Neutrophil (primary cell): ENCODE measurements around the gene TAF7.

Source experiments
- H3K27ac ChIP-seq: fragments of 200-600 bp; sonication (generic); 2 replicates; pipeline ENCODE4 v1.5.1; 2016; ENCODE audit warnings: mild to moderate bottlenecking, moderate library complexity
- H3K27me3 ChIP-seq: fragments of 200-600 bp; sonication (generic); 2 replicates; pipeline ENCODE4 v1.6.0; 2016; ENCODE audit warnings: mild to moderate bottlenecking
- H3K36me3 ChIP-seq: fragments of 200-600 bp; sonication (generic); 2 replicates; pipeline ENCODE4 v1.5.1; 2017
- H3K4me1 ChIP-seq, 2 experiments: fragments of 200-600 bp in 1 of 2; sonication (generic) in 1 of 2; 1 replicate in 1 of 2; 2 replicates in 1 of 2; pipeline versions ENCODE4 v1.5.1 to v1.6.1; 2013 to 2016; ENCODE audit warnings: low read depth in 1 of 2, low read length in 1 of 2, mild to moderate bottlenecking in 1 of 2, moderate library complexity in 1 of 2; ENCODE audit not compliant: control insufficient read depth in 1 of 2, insufficient read depth in 1 of 2
- H3K4me3 ChIP-seq, 2 experiments: fragments of 200-600 bp in 1 of 2; sonication (generic) in 1 of 2; 1 replicate in 1 of 2; 2 replicates in 1 of 2; pipeline ENCODE4 v1.5.1; 2013 to 2016; ENCODE audit warnings: low read depth in 1 of 2, low read length in 1 of 2, mild to moderate bottlenecking in 1 of 2, moderate library complexity in 1 of 2
- H3K9me3 ChIP-seq: fragments of 200-600 bp; sonication (generic); 2 replicates; pipeline ENCODE4 v1.5.1; 2016
- TF ChIP-seq, protein P1 (sequence below): fragments of 200-600 bp; sonication (generic); IDR thresholded peaks from 2 replicates; pipeline ENCODE4 v1.5.1; 2016; ENCODE audit warnings: antibody characterized with exemption

TAF7 gene

DNA sequence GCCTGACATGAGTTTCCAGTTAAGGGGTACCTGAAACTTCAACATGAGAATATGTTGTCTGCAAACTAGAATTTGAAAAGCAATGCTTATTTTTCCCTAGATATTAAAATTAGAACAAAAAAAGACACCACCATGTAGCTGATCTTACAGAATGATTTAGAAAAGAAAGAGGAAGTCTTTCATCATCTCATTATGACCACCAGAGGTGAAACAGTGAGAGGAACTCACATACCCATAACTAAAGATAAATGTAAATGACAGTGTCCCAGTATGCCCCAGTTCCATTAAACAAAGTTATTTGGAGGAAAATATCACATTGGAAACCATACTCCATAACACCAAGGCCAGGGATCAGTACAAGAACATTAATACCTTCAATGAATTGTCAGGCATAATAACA, 6.9 kb downstream of the TAF7 start:
- Histone ChIP-seq H3K27ac (no peak overlapping the region), H3K27me3 (no peaks in the 10 kb centered on the region), H3K9me3 (peaks cover 27% of the 10 kb centered on the region), H3K36me3 (no peaks in the 10 kb centered on the region), H3K4me1 (no peaks in the 10 kb centered on the region), H3K4me3 (no peak overlapping the region)
- TF ChIP-seq, protein P1, sequence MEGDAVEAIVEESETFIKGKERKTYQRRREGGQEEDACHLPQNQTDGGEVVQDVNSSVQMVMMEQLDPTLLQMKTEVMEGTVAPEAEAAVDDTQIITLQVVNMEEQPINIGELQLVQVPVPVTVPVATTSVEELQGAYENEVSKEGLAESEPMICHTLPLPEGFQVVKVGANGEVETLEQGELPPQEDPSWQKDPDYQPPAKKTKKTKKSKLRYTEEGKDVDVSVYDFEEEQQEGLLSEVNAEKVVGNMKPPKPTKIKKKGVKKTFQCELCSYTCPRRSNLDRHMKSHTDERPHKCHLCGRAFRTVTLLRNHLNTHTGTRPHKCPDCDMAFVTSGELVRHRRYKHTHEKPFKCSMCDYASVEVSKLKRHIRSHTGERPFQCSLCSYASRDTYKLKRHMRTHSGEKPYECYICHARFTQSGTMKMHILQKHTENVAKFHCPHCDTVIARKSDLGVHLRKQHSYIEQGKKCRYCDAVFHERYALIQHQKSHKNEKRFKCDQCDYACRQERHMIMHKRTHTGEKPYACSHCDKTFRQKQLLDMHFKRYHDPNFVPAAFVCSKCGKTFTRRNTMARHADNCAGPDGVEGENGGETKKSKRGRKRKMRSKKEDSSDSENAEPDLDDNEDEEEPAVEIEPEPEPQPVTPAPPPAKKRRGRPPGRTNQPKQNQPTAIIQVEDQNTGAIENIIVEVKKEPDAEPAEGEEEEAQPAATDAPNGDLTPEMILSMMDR = no peak

DNA sequence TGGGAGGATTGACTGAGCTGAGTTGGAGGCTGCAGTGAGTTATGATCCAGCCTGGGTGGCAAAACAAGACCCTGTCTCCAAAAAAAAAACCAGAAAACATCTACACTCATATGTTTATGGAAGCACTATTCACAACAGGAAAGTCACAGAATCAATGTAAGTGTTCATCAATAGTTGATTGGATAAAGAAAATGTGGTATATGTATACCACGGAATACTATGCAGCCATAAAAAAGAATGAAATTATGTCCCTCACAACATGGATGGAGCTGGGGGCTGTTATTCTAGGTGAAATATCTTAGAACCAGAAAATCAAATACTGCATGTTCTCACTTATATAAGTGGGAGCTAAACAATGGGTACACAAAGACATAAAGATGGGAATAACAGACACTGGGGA, 14.0 kb downstream of the TAF7 start:
- TF ChIP-seq, protein P1 = no peak
- H3K4me1 ChIP-seq = no peaks in the 10 kb centered on the region
- no peak overlapping the region for H3K4me3 ChIP-seq
- no peak overlapping the region for H3K27ac ChIP-seq
- no peaks in the 10 kb centered on the region for H3K27me3 ChIP-seq
- H3K9me3 ChIP-seq = peaks cover 47% of the 10 kb centered on the region
- no peaks in the 10 kb centered on the region for H3K36me3 ChIP-seq

DNA sequence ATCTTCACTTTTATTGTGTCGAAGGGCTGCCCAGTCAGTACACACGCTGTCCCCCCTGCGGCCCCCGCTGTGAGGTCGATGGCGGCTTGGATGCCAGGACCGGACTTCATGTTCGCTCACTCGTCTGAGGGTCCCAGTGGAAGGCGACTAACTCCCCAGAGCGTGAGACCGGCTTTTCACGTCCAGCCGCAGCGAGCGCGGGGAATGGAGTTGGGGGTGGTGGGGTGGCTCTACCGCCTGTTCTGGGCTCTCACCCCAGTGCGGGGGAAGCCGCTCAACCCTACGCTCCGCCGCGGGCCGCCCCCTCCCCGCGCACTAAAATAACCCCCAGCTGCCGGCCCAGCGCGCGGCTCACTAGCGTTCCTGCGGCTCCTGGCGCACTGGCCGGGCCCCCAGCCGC, 16.8 kb downstream of the TAF7 start, which contains the start of gene SLC25A2:
Gene SLC25A2 (minus strand): TSS at position 294 of the 400 bp plus-strand sequence. CDS start 184 bp downstream, at position 110.
- Histone ChIP-seq H3K4me3 (no peak within 1 kb of the TSS), H3K27me3 (no peaks in the 10 kb centered on the region), H3K9me3 (peaks cover 68% of the 10 kb centered on the region), H3K36me3 (no peaks in the 10 kb centered on the region), H3K27ac (no peak within 1 kb of the TSS), H3K4me1 (no peaks in the 10 kb centered on the region)
- TF ChIP-seq, protein P1 = no peak

DNA sequence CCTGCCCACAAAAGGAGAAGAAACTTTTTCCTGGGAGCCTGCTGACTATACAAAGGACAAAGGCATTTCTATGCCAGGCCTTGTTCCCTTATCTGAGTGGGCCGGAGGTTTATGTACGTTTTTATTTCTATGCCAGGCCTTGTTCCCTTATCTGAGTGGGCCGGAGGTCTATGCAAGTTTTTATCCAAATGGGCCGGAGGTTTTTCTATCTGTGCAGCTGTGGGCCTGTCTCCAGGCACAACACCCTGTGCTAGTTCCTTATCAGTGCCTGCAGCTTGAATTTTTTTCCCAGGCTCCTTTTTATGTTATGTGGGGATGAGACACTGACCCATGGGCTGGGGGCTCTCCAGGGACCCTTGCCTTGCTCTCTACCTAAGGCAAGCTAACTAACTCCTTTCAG, 22.2 kb downstream of the TAF7 start:
- no peaks in the 10 kb centered on the region for H3K27me3 ChIP-seq
- H3K4me3 ChIP-seq = no peak overlapping the region
- H3K27ac ChIP-seq = no peak overlapping the region
- H3K4me1 ChIP-seq = no peaks in the 10 kb centered on the region
- H3K36me3 ChIP-seq = no peaks in the 10 kb centered on the region
- TF ChIP-seq, protein P1 = no peak
- peaks cover 46% of the 10 kb centered on the region for H3K9me3 ChIP-seq

DNA sequence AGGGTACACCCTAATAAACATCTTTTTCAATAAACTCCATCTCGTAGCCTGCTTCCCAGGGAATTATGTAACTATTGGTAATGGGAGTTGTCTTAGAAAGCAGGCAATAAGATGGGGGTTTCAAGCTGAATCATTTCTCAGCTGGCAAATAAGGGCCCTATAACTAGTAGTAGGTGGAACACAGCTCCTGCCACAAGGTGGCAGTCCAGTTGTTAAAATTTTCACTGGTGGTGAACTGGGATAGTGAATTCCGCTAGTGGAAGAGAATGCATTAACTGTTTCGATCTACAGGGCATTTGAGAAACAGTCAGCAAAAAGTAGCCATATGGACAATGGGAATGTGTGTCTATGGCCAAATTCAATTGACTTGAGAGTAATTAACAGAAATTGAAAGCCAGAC, 47.7 kb downstream of the TAF7 start:
- Histone ChIP-seq H3K4me1 (no peaks in the 10 kb centered on the region), H3K9me3 (peaks cover 36% of the 10 kb centered on the region), H3K36me3 (no peaks in the 10 kb centered on the region), H3K27ac (no peak overlapping the region), H3K27me3 (no peaks in the 10 kb centered on the region), H3K4me3 (no peak overlapping the region)
- TF ChIP-seq, protein P1 = no peak

DNA sequence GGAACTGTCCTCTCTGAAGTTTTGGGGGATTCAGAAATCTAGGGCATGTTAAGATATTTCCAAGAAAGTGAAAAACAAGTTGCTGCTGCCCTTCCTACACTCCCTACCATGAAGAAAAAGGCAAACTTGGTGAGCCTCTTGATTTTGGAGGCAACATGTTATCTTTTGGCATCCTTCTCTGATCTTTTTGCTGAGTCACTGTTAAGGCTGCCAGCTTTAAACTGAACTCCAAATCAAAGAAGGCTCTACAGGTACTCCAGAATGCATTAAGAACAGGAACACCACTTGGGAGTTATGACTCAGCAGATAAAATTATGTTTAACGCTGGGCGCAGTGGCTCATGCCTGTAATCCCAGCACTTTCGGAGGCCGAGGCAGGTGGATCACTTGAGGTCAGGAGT, 51.4 kb downstream of the TAF7 start:
- Histone ChIP-seq H3K4me3 (no peak overlapping the region), H3K9me3 (peaks cover 39% of the 10 kb centered on the region), H3K27me3 (no peaks in the 10 kb centered on the region), H3K27ac (no peak overlapping the region), H3K4me1 (no peaks in the 10 kb centered on the region), H3K36me3 (no peaks in the 10 kb centered on the region)
- TF ChIP-seq, protein P1 = no peak
